HCEC 1CT (cell line): ENCODE measurements around the gene MINK1.
A peak's percentile ranks its signal among the peaks of the same experiment; 100 is the strongest.
"Not testable (repeated sequence)": the region's sequence is repeated elsewhere in the genome, so short reads cannot be mapped to it uniquely, and the experiment has no call there.

Experiments used
- DNase-seq: peaks from one replicate; pipeline ENCODE4 v3.0.0-alpha.2; 2017

The MINK1 gene

GRCh38 chr17:4900231-4901107 is 67.3 kb downstream of the MINK1 start:
- no peak for DNase-seq

GRCh38 chr17:4901108-4901647 is 68.0 kb downstream of the MINK1 start:
- no peak for DNase-seq

- DNase-seq, result no peak
Measured at GRCh38 chr17:4901648-4902344, 68.7 kb downstream of the MINK1 start.

GRCh38 chr17:4902540-4902939 is 69.4 kb downstream of the MINK1 start:
- DNase-seq, result no peak

GRCh38 chr17:4903051-4903818 is 70.1 kb downstream of the MINK1 start, which contains the start of gene CHRNE:
CHRNE (minus strand) TSS chr17:4903098; CDS start chr17:4903063, 35 bp downstream.
- peak; percentile 35 for DNase-seq

GRCh38 chr17:4906642-4907041 is 73.5 kb downstream of the MINK1 start:
- not testable (repeated sequence) for DNase-seq

- DNase-seq, result no peak
Measured at GRCh38 chr17:4908301-4908700, 75.2 kb downstream of the MINK1 start.

GRCh38 chr17:4908711-4909496 is 75.8 kb downstream of the MINK1 start:
- DNase-seq, result peak; percentile 90

GRCh38 chr17:4913994-4914393 is 80.9 kb downstream of the MINK1 start:
- DNase-seq, result peak; percentile 17

GRCh38 chr17:4914551-4914950 is 81.4 kb downstream of the MINK1 start:
- DNase-seq, result not testable (repeated sequence)

- no peak for DNase-seq
Measured at GRCh38 chr17:4919511-4920047, 86.4 kb downstream of the MINK1 start.

- DNase-seq, result peak; percentile 48
Measured at GRCh38 chr17:4920351-4921048, 87.4 kb downstream of the MINK1 start.

GRCh38 chr17:4921320-4921719 is 88.2 kb downstream of the MINK1 start:
- no peak for DNase-seq

- DNase-seq, result not testable (repeated sequence)
Measured at GRCh38 chr17:4926577-4927335, 93.6 kb downstream of the MINK1 start.

GRCh38 chr17:4928881-4929280 is 95.7 kb downstream of the MINK1 start:
- DNase-seq, result no peak

- no peak for DNase-seq
Measured at GRCh38 chr17:4931963-4932362, 98.8 kb downstream of the MINK1 start, which contains the start of gene GP1BA. GP1BA (plus strand) TSS chr17:4932277; CDS start chr17:4932605, 328 bp downstream.

GRCh38 chr17:4932756-4933155 is 99.6 kb downstream of the MINK1 start:
- DNase-seq, result no peak

GRCh38 chr17:4933646-4934045 is 100.5 kb downstream of the MINK1 start:
- DNase-seq, result no peak

- peak; percentile 57 for DNase-seq
Measured at GRCh38 chr17:4934173-4934979, 101.2 kb downstream of the MINK1 start.
